Mucosa of descending colon (tissue), 3 donors: Measurements from ENCODE around the gene CBLL1. TPM values are rescaled to one million over a fixed set of nuclear protein-coding genes. Genes with fewer than 3 reads are reported as not detected.

ENCODE experiments used
- ATAC-seq: fragments of 200-7000 bp; cut with Tn5 transposase; one replicate; pipeline ENCODE4 v1.9.1; 2020; ENCODE audit warnings: mild to moderate bottlenecking, moderate library complexity
- DNase-seq, 3 donors: peaks; one replicate each; pipeline ENCODE4 v3.0.0-alpha.2; 2020
- H3K36me3 ChIP-seq: fragments of 200-600 bp; one replicate; pipeline ENCODE4 v1.8.0; 2021; ENCODE audit warnings: low read depth, mild to moderate bottlenecking
- H3K4me1 ChIP-seq: fragments of 200-600 bp; one replicate; pipeline ENCODE4 v1.8.0; 2021; ENCODE audit warnings: low read depth, mild to moderate bottlenecking
- H3K4me3 ChIP-seq: fragments of 200-600 bp; one replicate; pipeline ENCODE4 v1.8.0; 2021; ENCODE audit warnings: mild to moderate bottlenecking
- H3K9me3 ChIP-seq: fragments of 200-600 bp; one replicate; pipeline ENCODE4 v1.8.0; 2021; ENCODE audit warnings: mild to moderate bottlenecking
- CTCF ChIP-seq: fragments of 200-600 bp; IDR thresholded peaks from one replicate; pipeline ENCODE4 v1.8.0; 2022; ENCODE audit warnings: antibody characterized with exemption, mild to moderate bottlenecking
- intact Hi-C, 2 donors: fragments of 100-400 bp; cut with DNase I in 1 of 2; cut with micrococcal nuclease in 1 of 2; formaldehyde crosslinking; loops; one replicate each; pipeline versions ENCODE4 v1.11.0 to v1.11.1; 2022; cut with DNase I, micrococcal nuclease
- total RNA-seq, 3 donors: library from RNA; stranded (reverse); fragmentation: NEBNext Ultra II Directional in 2 of 3; extraction: Animal tissue kit (Norgen Biotek cat#: 25700) in 2 of 3; gene quantifications; one replicate each; pipeline versions ENCODE4 v1.2.1 to v1.2.4, GENCODE V29; 2021 to 2023
- donor health status: DM: no; HTN: no; CAD: no; lungs with moderate emphysema.
- donor health status: DM: no; HTN: no; CAD: no.
- donor health status: DM: no; HTN: yes; CAD: no.

CBLL1 gene
- total RNA-seq, 3 donors from 2014 or later = 24.1 to 28.9 (median 25.4) TPM

- DNase-seq (peak in 2 of 3 donors; percentile 51 to 56), ATAC-seq (peak; percentile 67)
- no peak for TF ChIP-seq CTCF
- H3K9me3 ChIP-seq = no peaks in the 10 kb centered on the region
- intact Hi-C loops = no loop called here
- no peak overlapping the region for H3K4me3 ChIP-seq
- peaks cover 13% of the 10 kb centered on the region for H3K4me1 ChIP-seq
- H3K36me3 ChIP-seq = no peaks in the 10 kb centered on the region
Observed at GRCh38 chr7:107799647-107800264, 55.8 kb downstream of the CBLL1 start.

- Histone ChIP-seq H3K9me3 (no peaks in the 10 kb centered on the region), H3K4me1 (peaks cover 13% of the 10 kb centered on the region), H3K36me3 (no peaks in the 10 kb centered on the region), H3K4me3 (no peak within 1 kb of the TSS)
- no peak for TF ChIP-seq CTCF
- DNase-seq = peak in 1 of 3 donors; percentile 49
- peak; percentile 80 for ATAC-seq
- intact Hi-C loops = no loop called here
Observed at GRCh38 chr7:107803009-107803610, 59.2 kb downstream of the CBLL1 start, which contains the start of gene SLC26A3. Gene SLC26A3 (minus strand): TSS chr7:107803223. CDS start chr7:107794509, 8,714 bp downstream.

GRCh38 chr7:107809179-107809578, 65.2 kb downstream of the CBLL1 start:
- no peak overlapping the region for H3K4me3 ChIP-seq
- H3K4me1 ChIP-seq = no peaks in the 10 kb centered on the region
- no peaks in the 10 kb centered on the region for H3K36me3 ChIP-seq
- ATAC-seq (no peak), DNase-seq (no peak)
- intact Hi-C loops = no loop called here
- H3K9me3 ChIP-seq = no peaks in the 10 kb centered on the region
- no peak for TF ChIP-seq CTCF

GRCh38 chr7:107810626-107811025, 66.7 kb downstream of the CBLL1 start:
- DNase-seq (no peak), ATAC-seq (no peak)
- intact Hi-C loops = no loop called here
- H3K4me1 ChIP-seq = peaks cover 3% of the 10 kb centered on the region
- H3K36me3 ChIP-seq = no peaks in the 10 kb centered on the region
- H3K4me3 ChIP-seq = no peak overlapping the region
- H3K9me3 ChIP-seq = no peaks in the 10 kb centered on the region
- no peak for TF ChIP-seq CTCF

Other genes starting within 250 kb of the CBLL1 start
- gene COG5, start 180.2 kb upstream of the CBLL1 start, total RNA-seq = 10 to 100 TPM; 46.8 to 56.4 (median 47.7) TPM
- 1 to 10 TPM; 5.2 to 7.0 (median 7.0) TPM for gene DUS4L, start 180.2 kb upstream of the CBLL1 start, total RNA-seq
- gene BCAP29, start 163.9 kb upstream of the CBLL1 start, total RNA-seq = 10 to 100 TPM; 51.7 to 73.8 (median 66.6) TPM
- 1 to 10 TPM in 1 of 3 donors, under 1 TPM in 2; 0.48 to 1.4 (median 0.57) TPM for gene SLC26A4, start 83.3 kb upstream of the CBLL1 start, total RNA-seq
- 1,000 to 10,000 TPM; 1,687 to 3,849 (median 2,946) TPM for gene SLC26A3, start 59.1 kb downstream of the CBLL1 start, total RNA-seq
- 100 to 1,000 TPM; 108 to 150 (median 113) TPM for gene DLD, start 147.0 kb downstream of the CBLL1 start, total RNA-seq